ENCODE results near the gene TGFBR3. TPM values are rescaled to one million over a fixed set of nuclear protein-coding genes. Genes with fewer than 3 reads are reported as not detected.
A peak's percentile ranks its signal among the peaks of the same experiment; 100 is the strongest.

Gene TGFBR3
- total RNA-seq, 4 donors from 2014 or later: 37.3 to 61.7 (median 48.4) TPM

- peaks cover 9 to 19% of the 10 kb centered on the region in 2 donors for H3K4me1 ChIP-seq
- ATAC-seq (no peak), DNase-seq (no peak)
- intact Hi-C loops (cut with DNase I; ENCODE audit: low total_unique reads): no loop called here
- H3K36me3 ChIP-seq: peaks cover 0 to 10% of the 10 kb centered on the region in 2 donors
- in situ Hi-C loops (cut with MboI; ENCODE audit: low sequenced_read_pairs in 4 of 4): no loop called here
- H3K27me3 ChIP-seq: no peaks in the 10 kb centered on the region
- peak overlapping the region in 1 of 4 donors; percentile 14 for H3K4me3 ChIP-seq
- no peak for TF ChIP-seq POLR2A (IDR thresholded peaks at IDR 0.05)
- TF ChIP-seq, protein P1, sequence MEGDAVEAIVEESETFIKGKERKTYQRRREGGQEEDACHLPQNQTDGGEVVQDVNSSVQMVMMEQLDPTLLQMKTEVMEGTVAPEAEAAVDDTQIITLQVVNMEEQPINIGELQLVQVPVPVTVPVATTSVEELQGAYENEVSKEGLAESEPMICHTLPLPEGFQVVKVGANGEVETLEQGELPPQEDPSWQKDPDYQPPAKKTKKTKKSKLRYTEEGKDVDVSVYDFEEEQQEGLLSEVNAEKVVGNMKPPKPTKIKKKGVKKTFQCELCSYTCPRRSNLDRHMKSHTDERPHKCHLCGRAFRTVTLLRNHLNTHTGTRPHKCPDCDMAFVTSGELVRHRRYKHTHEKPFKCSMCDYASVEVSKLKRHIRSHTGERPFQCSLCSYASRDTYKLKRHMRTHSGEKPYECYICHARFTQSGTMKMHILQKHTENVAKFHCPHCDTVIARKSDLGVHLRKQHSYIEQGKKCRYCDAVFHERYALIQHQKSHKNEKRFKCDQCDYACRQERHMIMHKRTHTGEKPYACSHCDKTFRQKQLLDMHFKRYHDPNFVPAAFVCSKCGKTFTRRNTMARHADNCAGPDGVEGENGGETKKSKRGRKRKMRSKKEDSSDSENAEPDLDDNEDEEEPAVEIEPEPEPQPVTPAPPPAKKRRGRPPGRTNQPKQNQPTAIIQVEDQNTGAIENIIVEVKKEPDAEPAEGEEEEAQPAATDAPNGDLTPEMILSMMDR (IDR thresholded peaks at IDR 0.05 in 4 of 5, conservative IDR thresholded peaks at IDR 0.05 in 1 of 5): no peak
- H3K9me3 ChIP-seq: no peaks in the 10 kb centered on the region
- H3K27ac ChIP-seq: peak overlapping the region in 2 of 4 donors; percentile 14 to 15
Observed at GRCh38 chr1:91710261-91710660, 175.7 kb downstream of the TGFBR3 start.

DNA sequence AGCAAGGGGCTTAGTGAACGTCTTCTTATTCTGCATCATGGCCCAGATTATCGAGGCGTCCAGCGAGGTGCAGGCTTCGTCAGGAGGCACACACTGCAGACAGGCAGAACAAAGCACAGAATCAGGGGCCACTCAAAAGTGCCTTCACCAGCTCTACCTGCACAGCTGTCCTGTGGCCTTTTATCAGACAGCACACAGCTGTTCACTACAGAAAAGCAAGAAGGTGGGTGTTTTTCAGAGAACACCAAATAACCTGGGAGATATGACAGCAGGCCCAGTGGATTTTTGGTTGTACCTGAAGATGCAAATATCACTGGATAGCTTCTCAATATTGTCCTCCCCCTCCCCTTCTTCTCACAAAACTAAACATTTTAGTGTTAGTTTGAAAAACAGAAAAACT lies 177.3 kb downstream of the TGFBR3 start:
- DNase-seq (no peak), ATAC-seq (no peak)
- TF ChIP-seq POLR2A (IDR thresholded peaks at IDR 0.05): no peak
- TF ChIP-seq, protein P1 (IDR thresholded peaks at IDR 0.05 in 4 of 5, conservative IDR thresholded peaks at IDR 0.05 in 1 of 5): no peak
- in situ Hi-C loops (cut with MboI; ENCODE audit: low sequenced_read_pairs in 4 of 4) (no loop called here), intact Hi-C loops (cut with DNase I; ENCODE audit: low total_unique reads) (no loop called here)
- Histone ChIP-seq H3K4me3 (no peak overlapping the region), H3K36me3 (peaks cover 0 to 8% of the 10 kb centered on the region in 2 donors), H3K9me3 (no peaks in the 10 kb centered on the region), H3K4me1 (peaks cover 9 to 18% of the 10 kb centered on the region in 2 donors), H3K27me3 (no peaks in the 10 kb centered on the region), H3K27ac (peak overlapping the region in 2 of 4 donors; percentile 31 to 56)

DNA sequence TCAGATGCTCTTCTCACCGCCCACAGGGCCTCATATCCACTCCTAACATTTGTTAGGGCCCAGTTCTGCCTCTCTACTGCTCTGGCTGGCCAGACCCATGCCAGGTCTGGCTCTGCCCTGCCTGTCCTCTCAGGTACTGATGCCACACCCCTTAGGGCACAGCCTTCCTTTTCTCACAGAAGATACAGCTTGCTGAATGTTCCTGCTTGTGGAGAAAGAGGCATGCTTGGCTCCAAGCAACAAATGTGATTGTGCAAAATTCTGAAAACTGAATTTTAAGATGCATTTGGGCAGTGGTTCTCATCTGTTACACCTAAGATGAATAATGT lies 178.1 kb downstream of the TGFBR3 start:
- Histone ChIP-seq H3K9me3 (no peaks in the 10 kb centered on the region), H3K27ac (peak overlapping the region; percentile 31 to 56 (median 52)), H3K4me1 (peaks cover 8 to 9% of the 10 kb centered on the region in 2 donors), H3K4me3 (no peak overlapping the region), H3K27me3 (no peaks in the 10 kb centered on the region), H3K36me3 (peaks cover 0 to 8% of the 10 kb centered on the region in 2 donors)
- no peak for DNase-seq
- ATAC-seq: no peak
- TF ChIP-seq POLR2A (IDR thresholded peaks at IDR 0.05): no peak
- TF ChIP-seq, protein P1 (IDR thresholded peaks at IDR 0.05 in 4 of 5, conservative IDR thresholded peaks at IDR 0.05 in 1 of 5): no peak
- in situ Hi-C loops (cut with MboI; ENCODE audit: low sequenced_read_pairs in 4 of 4) (no loop called here), intact Hi-C loops (cut with DNase I; ENCODE audit: low total_unique reads) (no loop called here)

DNA sequence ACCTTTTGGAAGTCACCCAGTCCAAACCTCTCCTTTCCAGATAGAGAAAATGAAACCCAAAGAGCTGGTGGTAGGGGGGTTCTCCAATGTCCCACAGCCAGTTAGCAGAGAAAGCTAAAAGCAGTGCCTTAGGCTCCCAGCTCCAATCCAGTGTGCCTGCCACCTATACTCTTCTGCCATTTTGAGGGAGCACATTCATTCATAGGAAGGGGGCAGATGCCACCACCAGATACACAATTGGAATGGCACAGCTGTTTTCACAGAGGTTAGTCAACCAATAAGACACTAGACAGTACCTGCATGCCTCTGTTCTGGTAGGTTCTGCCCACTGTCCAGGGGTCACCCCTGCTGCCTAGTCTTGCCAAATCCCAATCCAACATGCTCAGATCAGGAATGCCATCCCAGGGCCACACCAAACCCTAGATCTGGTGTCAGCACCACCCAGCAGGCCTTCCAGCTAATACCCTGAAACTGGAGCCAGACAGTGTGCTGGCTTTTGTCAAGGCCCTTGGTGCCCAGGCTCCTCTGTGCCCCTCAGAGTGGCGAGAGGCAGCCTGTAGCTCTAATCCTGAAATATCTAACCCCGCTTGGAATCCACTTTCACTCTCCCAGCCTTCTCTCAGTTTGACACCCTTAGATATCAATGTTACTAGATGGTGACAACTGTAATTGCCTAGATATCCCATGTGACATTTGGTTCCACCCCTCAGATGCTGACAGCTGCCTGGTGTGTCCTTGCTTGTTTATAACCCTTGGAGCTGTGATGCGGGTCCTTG lies 178.6 kb downstream of the TGFBR3 start:
- H3K27ac ChIP-seq: peak overlapping the region; percentile 31 to 56 (median 52)
- DNase-seq (no peak), ATAC-seq (peak in 1 of 2 donors; percentile 37)
- no peak overlapping the region for H3K4me3 ChIP-seq
- no peaks in the 10 kb centered on the region for H3K9me3 ChIP-seq
- no peaks in the 10 kb centered on the region for H3K27me3 ChIP-seq
- in situ Hi-C loops (cut with MboI; ENCODE audit: low sequenced_read_pairs in 4 of 4) (no loop called here), intact Hi-C loops (cut with DNase I; ENCODE audit: low total_unique reads) (no loop called here)
- TF ChIP-seq, protein P1 (IDR thresholded peaks at IDR 0.05 in 4 of 5, conservative IDR thresholded peaks at IDR 0.05 in 1 of 5): no peak
- no peak for TF ChIP-seq POLR2A (IDR thresholded peaks at IDR 0.05)
- H3K4me1 ChIP-seq: peaks cover 4 to 6% of the 10 kb centered on the region in 2 donors
- H3K36me3 ChIP-seq: peaks cover 0 to 8% of the 10 kb centered on the region in 2 donors

All from gastrocnemius medialis (tissue), 4 donors.